ENCODE data around the gene KLHL29.
A peak's percentile ranks its signal among the peaks of the same experiment; 100 is the strongest.

The KLHL29 gene

GRCh38 chr2:23645230-23645808 lies 260.3 kb downstream of the KLHL29 start:
- DNase-seq = no peak

DNA sequence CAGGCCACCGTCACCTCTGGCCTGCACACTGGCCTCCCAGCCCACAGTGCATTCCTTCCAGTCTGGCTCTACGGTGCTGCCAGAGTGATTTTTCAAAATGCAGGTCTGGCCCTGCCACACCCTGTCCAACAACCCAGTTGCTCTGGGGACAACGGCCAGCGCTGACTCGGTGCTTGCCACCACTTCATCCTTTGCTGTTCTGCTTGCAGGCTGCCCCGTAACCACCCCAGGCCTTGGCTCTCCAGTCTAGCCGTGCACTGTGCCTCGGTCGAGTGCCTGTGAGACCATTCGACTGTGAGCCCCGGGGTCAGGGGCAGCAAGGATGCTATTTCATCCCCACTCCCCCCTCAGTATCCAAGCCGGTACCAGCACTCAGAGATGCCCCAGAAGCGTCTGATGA lies 262.6 kb downstream of the KLHL29 start:
- no peak for DNase-seq

- no peak for DNase-seq
These were observed 264.3 kb downstream of the KLHL29 start for GRCh38 chr2:23649303-23649702.

DNA sequence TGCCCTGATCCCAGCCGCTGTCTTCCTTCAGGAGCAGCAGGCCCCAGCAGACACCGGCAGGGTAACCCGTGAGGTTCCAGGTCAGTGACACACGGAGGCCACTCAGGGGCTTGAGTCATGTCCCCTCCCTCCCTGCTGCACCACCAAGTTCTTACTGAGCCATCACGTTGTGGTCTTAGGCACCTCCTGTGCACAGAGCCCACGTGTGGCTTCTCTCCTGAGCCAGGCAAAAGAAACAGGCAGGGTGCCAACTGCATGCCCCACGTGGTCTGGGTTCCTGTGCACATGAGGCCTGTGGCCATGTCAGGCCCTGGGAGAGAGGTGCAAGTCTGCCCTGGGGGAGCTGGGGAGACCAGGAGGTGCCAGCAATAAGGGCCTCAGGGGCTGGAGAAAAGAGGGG lies 264.8 kb downstream of the KLHL29 start:
- peak; percentile 66 for DNase-seq

GRCh38 chr2:23651187-23652080 lies 266.5 kb downstream of the KLHL29 start:
- peak; percentile 18 for DNase-seq

GRCh38 chr2:23653326-23653725 lies 268.3 kb downstream of the KLHL29 start:
- no peak for DNase-seq

DNA sequence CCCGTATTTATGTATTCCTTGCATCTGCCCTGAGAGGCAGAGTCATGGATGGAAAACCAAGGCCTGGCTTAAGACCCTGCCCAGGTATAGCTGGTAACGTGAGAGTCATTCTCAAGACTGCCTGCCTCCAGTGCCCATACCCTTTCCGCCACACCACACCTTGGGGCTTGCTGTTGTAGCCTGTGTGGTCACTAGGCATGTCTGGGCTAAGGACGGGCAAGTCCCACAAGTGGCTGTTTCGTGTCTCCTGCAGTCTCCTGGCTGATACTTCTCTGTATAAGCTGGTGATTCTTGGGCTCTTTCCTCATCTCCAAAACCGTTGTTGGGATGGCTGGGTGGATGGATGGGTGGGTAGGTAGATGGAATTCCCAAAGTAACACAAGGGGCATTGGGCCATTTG lies 269.8 kb downstream of the KLHL29 start:
- no peak for DNase-seq

DNA sequence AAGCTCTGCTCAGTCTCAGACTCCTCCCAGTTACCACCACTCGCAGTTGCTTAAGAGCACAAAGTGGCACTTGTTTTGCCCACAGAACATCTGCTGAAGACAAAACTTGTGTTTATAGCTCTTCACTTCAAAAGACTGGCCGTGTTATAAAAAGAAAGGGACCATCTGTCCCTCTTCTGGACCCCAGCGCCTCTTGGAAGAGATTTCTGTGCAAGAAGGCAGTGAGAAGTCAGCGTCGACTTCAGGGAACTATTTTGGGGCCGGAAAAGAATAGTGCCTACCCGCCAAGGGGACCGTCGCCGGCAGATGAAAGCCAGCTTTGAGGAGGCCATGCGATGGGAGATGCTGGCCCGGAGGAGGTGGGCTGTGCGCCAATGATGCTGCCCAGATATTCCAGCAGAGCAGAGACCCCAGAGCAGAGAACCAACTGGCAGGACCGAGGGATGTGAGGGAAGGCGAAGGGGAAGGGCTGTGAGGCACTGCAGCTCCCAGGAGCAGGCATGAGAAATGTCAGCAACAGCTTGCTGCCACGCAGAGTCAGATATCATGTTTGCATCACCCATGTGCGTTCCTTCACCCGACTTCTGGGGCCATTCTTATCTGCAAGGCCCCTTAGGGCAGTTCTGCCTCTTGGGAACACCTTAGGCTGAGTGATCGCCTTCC lies 271.1 kb downstream of the KLHL29 start:
- DNase-seq = no peak

DNA sequence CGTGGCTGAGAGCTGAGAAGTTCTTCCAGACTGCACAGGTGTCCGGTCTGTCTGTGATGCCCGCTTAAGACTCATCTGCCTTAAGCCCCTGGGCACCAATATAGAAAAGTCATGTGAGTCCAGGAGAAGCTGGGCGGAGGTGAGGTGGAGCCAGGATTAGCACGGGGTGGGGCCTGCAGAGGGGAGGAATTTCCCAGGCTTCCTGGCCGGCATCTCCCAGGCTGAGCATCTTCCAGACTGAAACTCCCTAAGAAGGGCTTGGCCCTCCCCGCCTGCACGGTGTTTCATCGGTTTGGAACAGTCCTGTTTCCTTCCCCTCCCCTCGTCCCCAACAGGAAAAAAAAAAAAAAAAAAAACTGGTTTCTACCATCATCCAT lies 271.6 kb downstream of the KLHL29 start:
- DNase-seq = no peak

- no peak for DNase-seq
These were observed 272.4 kb downstream of the KLHL29 start for GRCh38 chr2:23657371-23657770.

DNA sequence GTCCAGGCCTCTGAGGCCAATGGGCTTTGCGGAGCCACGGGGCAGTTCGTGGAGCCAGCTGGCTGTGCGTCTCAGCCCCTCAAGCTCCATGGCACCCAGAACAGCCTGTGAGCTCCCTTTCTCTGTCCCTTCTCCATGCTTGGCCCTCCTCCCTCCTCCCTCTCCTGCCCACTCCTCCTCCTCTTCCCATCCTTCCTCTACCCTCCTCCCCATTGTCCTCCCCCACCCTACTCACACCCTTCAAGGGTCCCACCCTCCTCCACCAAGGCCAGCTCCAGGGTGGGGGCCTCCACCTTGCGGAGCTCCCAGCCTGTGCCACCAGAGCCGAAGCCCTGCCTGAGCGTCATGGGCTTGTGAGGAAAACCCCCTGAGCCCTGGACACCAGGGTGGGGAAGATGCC lies 273.0 kb downstream of the KLHL29 start:
- no peak for DNase-seq

DNA sequence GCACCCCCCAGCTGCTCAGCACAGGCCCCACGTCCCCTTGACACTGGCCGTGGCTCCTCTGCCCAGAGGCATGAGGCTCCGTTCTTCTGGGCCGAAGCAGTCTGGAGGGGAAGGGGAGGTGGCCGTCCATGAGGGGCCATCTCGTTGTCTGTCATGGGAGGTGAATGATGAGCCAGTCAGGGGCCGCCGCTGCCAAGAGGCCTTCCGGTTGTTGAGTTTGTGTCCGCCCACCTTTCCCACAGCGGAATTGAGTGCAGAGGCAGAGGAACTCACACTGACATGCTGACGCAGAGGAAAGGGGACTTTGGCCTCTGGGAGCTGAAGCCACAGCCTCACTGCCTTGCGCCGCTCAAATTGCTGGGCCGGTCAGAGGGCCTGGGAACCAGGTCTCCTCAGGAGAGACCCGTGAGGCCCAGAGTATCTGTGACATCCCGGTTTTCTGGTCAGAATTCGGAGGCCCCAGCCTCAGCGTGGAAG lies 273.5 kb downstream of the KLHL29 start:
- peak; percentile 66 for DNase-seq

DNA sequence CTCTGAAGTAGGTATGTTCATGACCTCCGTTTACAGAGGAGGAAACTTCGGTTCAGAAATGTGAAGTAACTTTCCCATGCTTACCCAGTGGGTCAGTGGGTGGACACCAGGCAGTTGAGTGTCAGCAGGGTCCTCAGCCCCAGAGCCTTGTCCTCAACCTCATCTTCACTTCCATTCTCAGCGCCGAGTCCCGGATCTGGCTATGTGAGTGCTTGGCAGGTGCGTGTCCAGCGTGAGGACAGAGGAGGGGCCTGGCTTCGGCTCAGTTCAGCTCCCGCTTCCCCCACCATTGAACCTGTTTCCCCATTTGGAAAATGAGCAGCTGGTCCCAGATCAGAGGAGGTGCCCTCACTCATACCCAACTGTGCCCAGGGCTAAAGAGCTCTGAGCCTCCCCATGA lies 274.3 kb downstream of the KLHL29 start:
- no peak for DNase-seq

- no peak for DNase-seq
These were observed 274.8 kb downstream of the KLHL29 start for GRCh38 chr2:23659773-23660172.

DNA sequence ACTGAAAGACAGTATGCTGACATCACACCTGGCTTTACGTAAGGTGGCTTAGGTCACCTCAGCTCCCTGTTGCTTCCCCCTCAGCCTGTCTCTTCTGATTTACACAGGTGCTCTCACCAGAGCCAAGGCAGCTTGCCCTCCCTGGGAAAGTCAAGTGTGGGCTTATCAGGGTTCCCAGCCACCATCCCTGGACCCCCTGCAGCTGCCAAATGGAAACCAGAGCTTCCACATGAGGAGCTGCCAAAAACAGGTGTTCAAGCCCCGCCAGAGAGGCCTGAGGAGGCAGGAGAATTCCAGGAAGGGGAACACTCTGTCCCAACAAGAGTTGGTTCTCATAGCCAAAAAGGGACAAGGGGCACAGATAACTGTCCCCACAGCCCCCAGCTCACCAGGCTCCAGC lies 275.3 kb downstream of the KLHL29 start:
- DNase-seq = no peak

DNA sequence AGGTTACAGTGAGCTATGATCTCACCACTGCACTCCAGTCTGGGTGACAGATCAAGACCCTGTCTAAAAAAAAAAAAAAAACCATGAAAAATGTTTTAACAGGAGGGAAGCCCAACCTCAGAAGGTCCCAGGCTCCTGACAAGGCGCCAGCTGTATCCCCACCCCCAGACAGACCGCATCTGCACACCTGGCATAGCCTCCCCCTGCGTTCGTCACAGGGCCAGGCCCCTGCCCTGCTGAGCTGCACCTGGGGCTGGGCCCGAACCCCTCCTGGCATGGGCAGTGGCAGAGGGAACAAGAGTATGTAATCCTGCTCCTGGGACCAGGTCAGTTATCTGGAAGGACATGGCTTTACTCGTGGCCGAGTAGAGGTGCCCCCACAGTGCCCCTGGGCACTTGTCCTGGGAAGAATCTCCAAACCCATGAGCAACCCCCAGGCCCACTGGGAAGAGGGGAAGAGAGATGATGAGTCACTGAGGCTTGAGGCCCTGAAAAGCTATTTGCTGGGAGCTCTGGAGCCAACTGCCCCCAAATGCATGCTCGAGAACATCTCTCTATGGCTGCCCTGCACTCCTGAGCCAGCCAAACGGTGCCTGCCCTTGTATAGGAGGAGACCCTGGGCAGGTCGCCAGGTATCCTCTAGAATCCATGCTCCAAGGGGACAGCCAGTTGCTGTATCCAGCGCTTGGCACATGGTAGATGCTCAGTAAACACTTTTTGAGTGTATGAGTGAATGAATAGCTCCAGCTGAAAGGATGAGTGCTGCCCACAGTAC lies 276.5 kb downstream of the KLHL29 start:
- no peak for DNase-seq

DNA sequence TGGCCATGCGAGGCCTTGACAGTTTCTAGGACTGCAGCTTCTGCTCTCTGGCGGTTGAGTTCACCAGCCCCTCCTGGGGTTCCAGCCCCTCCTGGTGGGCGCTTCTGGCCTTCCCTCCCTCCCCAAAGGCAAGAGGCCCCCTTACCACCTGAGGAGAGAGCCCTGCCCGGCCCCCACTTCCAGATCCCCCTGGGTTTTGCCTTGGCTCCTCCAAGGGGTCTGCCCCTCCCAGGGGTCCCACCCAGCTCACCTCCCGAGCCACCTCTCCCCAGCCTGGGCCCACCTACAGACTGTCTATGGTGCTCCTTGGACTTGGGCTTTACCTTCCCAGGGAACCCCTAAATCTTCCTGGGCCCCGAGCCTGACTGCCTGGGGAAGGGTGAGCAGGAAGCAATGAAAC lies 277.5 kb downstream of the KLHL29 start:
- no peak for DNase-seq

DNA sequence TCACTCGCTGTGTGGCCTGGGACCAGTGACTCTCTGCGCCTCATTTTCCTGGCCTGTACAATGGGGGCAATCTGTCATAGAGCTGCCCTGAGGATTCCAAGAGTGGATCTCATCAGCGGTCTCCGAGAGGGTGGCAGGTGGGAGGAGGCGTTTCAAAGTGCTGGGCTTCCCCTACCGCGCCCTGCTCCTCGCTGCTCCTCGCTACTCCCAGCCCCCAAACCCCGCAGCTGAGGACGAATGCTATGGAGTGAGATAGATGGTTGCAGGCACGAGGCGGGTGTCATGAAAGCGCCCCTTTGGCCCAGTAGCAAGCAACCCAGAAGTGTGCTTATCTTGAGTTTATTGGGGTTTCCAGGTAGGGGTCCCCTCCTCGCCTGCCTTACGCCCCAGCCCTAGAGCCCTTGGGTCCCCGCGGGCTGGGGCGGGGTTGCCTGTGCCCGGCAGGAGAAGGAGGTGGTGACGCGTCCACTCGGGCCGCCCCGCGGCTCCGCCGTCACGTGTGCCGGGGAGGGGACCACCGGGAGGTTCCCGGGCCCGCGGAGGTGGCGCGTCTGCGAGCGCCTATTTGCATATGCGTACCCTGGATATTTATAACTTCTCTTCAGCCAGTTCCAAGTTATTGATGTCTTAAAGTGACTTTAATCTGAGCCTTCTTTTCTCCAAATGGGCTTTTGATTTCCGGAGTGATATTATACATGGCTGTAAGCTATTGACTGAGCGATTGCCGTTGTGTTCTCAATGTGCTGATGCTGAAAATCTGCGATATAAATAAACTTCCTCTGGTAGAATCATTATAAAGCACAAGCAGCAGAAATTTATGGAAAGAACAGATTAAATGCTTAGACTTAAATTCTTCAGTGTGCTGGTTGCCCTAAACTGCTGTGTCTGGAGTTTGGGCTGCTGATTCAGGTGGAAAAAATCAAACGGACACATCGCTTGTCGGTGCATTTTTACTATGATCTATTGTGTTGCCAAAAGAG lies 278.3 kb downstream of the KLHL29 start:
- no peak for DNase-seq

DNA sequence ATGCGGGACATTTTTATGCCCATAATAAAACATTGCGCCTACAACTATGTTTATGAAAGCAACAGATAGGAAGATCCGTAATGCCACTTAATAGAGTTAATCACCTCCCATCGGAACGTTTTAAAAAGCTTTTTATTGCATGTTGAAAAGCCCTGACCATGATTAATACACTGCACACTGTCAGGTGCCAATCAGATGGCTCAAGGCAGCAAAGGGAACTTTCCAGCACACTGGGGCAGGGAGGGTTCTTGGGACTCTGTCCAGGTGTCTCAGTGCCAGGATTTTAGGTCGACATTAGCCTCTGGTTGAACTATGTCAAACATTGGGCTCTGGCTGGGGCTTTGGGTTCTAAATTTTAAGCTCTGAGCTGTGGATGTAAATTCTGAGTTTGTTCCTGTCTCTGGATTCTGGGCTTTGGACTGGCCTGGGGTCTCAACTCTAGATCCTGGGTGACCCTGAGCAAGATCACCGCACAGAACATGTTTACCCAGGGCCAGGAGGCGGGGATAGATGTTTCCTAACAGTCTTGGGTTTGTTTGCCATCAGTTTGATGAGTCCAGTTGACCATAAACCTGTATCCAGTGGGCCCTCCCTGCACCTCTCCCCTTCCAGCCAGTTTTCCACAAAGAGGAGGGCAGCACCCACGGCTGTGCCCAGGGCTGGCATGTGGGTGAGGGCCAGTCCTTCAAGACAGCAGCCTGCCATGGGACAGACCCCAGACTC lies 279.2 kb downstream of the KLHL29 start:
- no peak for DNase-seq

DNA sequence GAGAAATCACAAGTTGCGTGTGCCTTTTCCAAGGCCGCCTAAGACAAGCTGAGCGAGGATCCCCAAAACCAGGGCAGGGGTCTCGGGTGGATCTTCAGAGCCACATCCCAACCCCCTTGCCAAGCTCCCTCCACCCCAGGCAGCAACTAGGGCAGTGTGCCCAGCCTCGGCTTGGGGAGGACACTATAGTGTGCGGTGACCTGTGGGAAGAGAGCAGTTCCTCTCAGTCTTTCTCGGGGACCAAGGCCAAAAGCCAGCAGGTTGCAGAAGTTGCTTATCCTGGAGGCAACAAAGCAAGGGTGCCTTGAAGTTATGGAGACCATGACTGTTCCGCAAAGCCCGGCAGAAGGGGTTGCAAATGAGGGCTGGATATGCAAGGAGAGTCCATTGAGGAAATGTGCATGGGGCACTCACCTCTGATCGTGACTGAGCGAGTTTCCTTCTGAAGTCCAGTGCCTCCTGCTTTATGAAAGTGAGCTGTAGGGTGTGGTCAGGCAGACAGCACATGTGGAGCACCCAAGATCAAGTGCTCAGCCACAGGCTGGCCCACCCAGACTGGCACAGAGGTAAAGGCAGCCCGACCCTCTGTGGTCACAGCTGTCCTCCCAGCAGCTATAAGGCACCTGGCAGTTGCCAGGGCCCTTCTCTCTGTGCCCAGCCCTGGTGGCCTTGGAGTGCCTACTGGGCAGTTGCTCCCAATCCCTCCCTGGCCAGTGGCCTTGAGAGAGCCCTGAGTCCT lies 281.4 kb downstream of the KLHL29 start:
- no peak for DNase-seq

DNA sequence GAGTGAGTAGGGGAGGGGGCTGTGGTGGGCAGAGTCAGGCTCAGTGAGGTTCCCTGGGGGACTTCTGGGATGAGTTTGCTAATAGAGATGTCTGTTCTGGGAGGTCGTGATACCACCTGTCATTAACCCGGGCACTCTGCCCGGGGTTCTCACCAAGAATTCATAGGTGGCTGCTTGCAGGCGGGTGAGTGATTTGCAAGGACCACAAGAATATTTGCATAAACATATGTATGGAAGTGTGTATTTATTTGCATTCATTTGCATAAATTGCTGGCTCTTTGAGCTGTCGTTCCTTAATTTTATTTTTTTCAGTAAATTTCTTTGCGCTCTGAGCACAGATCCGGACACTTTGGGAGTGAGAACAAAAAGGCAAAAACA lies 282.0 kb downstream of the KLHL29 start:
- DNase-seq = no peak
